Stimulated activated effector memory CD8-positive, alpha-beta T cell treated with anti-CD3 and anti-CD28 coated beads, Interleukin-12 subunit alpha, Interleukin-12 subunit beta, amount 100 ng/mL, for 72 hours (primary cell): Measurements from ENCODE around the gene FAM151A.

Source experiments
- ATAC-seq: fragments of 150-1000 bp; cut with Tn5 transposase; 2 replicates; pipeline ENCODE4 v1.10.0; 2021
- DNase-seq, 2 donors: peaks; one replicate each; pipeline ENCODE4 v3.0.0; 2021 to 2022; ENCODE audit warnings: low spot score in 2 of 2
- H3K27ac Mint-ChIP-seq: one replicate; pipeline ENCODE4 v1.8.0; 2022; ENCODE audit warnings: mild to moderate bottlenecking, mixed read lengths
- H3K36me3 Mint-ChIP-seq: one replicate; pipeline ENCODE4 v1.8.0; 2022; ENCODE audit warnings: mild to moderate bottlenecking, mixed read lengths
- H3K4me1 Mint-ChIP-seq: one replicate; pipeline ENCODE4 v1.8.0; 2022; ENCODE audit warnings: mixed read lengths
- H3K4me3 Mint-ChIP-seq: one replicate; pipeline ENCODE4 v1.8.0; 2022; ENCODE audit warnings: mild to moderate bottlenecking, mixed read lengths
- H3K9me3 Mint-ChIP-seq: one replicate; pipeline ENCODE4 v1.8.0; 2022; ENCODE audit warnings: mixed read lengths

FAM151A gene

GRCh38 chr1:54610601-54611580 is 12.4 kb downstream of the FAM151A start:
- ATAC-seq (no peak), DNase-seq (no peak)
- Mint-ChIP-seq H3K27ac (no peak overlapping the region), H3K9me3 (no peaks in the 10 kb centered on the region), H3K36me3 (no peaks in the 10 kb centered on the region), H3K4me3 (no peak overlapping the region), H3K4me1 (no peaks in the 10 kb centered on the region)

- H3K4me1 Mint-ChIP-seq: peaks cover 4% of the 10 kb centered on the region
- DNase-seq: no peak
- H3K9me3 Mint-ChIP-seq: no peaks in the 10 kb centered on the region
- H3K27ac Mint-ChIP-seq: no peak overlapping the region
- no peaks in the 10 kb centered on the region for H3K36me3 Mint-ChIP-seq
- ATAC-seq: no peak
- no peak overlapping the region for H3K4me3 Mint-ChIP-seq
Observed at GRCh38 chr1:54610048-54610447, 13.3 kb downstream of the FAM151A start.

GRCh38 chr1:54609301-54609921 is 13.9 kb downstream of the FAM151A start:
- no peaks in the 10 kb centered on the region for H3K36me3 Mint-ChIP-seq
- H3K4me3 Mint-ChIP-seq: no peak overlapping the region
- H3K4me1 Mint-ChIP-seq: peaks cover 11% of the 10 kb centered on the region
- DNase-seq: no peak
- H3K9me3 Mint-ChIP-seq: no peaks in the 10 kb centered on the region
- H3K27ac Mint-ChIP-seq: no peak overlapping the region
- no peak for ATAC-seq

GRCh38 chr1:54608566-54609230 is 14.6 kb downstream of the FAM151A start:
- Mint-ChIP-seq H3K9me3 (no peaks in the 10 kb centered on the region), H3K36me3 (no peaks in the 10 kb centered on the region), H3K4me1 (peaks cover 13% of the 10 kb centered on the region), H3K27ac (no peak overlapping the region), H3K4me3 (no peak overlapping the region)
- ATAC-seq: no peak
- no peak for DNase-seq

GRCh38 chr1:54607821-54608565 is 15.3 kb downstream of the FAM151A start:
- H3K27ac Mint-ChIP-seq: no peak overlapping the region
- DNase-seq: no peak
- no peak for ATAC-seq

GRCh38 chr1:54606990-54607325 is 16.4 kb downstream of the FAM151A start:
- H3K36me3 Mint-ChIP-seq: no peaks in the 10 kb centered on the region
- H3K27ac Mint-ChIP-seq: no peak overlapping the region
- ATAC-seq: no peak
- no peak for DNase-seq
- no peak overlapping the region for H3K4me3 Mint-ChIP-seq
- H3K9me3 Mint-ChIP-seq: no peaks in the 10 kb centered on the region
- H3K4me1 Mint-ChIP-seq: peaks cover 13% of the 10 kb centered on the region

More at GRCh38 chr1:54607821-54608565, 15.3 kb downstream of the FAM151A start:
- Mint-ChIP-seq H3K4me3 (no peak overlapping the region), H3K4me1 (peaks cover 13% of the 10 kb centered on the region), H3K9me3 (no peaks in the 10 kb centered on the region), H3K36me3 (no peaks in the 10 kb centered on the region)

GRCh38 chr1:54606096-54606989 is 17.0 kb downstream of the FAM151A start:
- DNase-seq (no peak), ATAC-seq (no peak)
- peak overlapping the region; percentile 8 for H3K27ac Mint-ChIP-seq
- no peak overlapping the region for H3K4me3 Mint-ChIP-seq
- H3K4me1 Mint-ChIP-seq: peaks cover 13% of the 10 kb centered on the region
- H3K9me3 Mint-ChIP-seq: no peaks in the 10 kb centered on the region
- H3K36me3 Mint-ChIP-seq: no peaks in the 10 kb centered on the region

GRCh38 chr1:54604572-54605370 is 18.6 kb downstream of the FAM151A start:
- no peaks in the 10 kb centered on the region for H3K9me3 Mint-ChIP-seq
- no peaks in the 10 kb centered on the region for H3K36me3 Mint-ChIP-seq
- ATAC-seq (peak; percentile 69), DNase-seq (peak in 1 of 2 donors; percentile 2)
- no peak overlapping the region for H3K4me3 Mint-ChIP-seq
- H3K4me1 Mint-ChIP-seq: peaks cover 13% of the 10 kb centered on the region
- peak overlapping the region; percentile 78 for H3K27ac Mint-ChIP-seq

GRCh38 chr1:54604051-54604450 is 19.3 kb downstream of the FAM151A start:
- no peak for ATAC-seq
- peaks cover 13% of the 10 kb centered on the region for H3K4me1 Mint-ChIP-seq
- H3K27ac Mint-ChIP-seq: peak overlapping the region; percentile 78
- no peaks in the 10 kb centered on the region for H3K36me3 Mint-ChIP-seq
- DNase-seq: no peak
- H3K9me3 Mint-ChIP-seq: no peaks in the 10 kb centered on the region
- H3K4me3 Mint-ChIP-seq: no peak overlapping the region

- Mint-ChIP-seq H3K4me1 (peaks cover 13% of the 10 kb centered on the region), H3K36me3 (no peaks in the 10 kb centered on the region), H3K4me3 (no peak overlapping the region), H3K9me3 (no peaks in the 10 kb centered on the region), H3K27ac (no peak overlapping the region)
- ATAC-seq (no peak), DNase-seq (no peak)
Observed at GRCh38 chr1:54603241-54603640, 20.1 kb downstream of the FAM151A start.

GRCh38 chr1:54602554-54602953 is 20.8 kb downstream of the FAM151A start:
- ATAC-seq: no peak
- peaks cover 13% of the 10 kb centered on the region for H3K4me1 Mint-ChIP-seq
- H3K36me3 Mint-ChIP-seq: no peaks in the 10 kb centered on the region
- H3K9me3 Mint-ChIP-seq: no peaks in the 10 kb centered on the region
- H3K27ac Mint-ChIP-seq: no peak overlapping the region
- DNase-seq: no peak
- no peak overlapping the region for H3K4me3 Mint-ChIP-seq

GRCh38 chr1:54601730-54602129 is 21.6 kb downstream of the FAM151A start:
- H3K4me3 Mint-ChIP-seq: no peak overlapping the region
- no peak for ATAC-seq
- H3K27ac Mint-ChIP-seq: no peak overlapping the region

GRCh38 chr1:54600947-54601721 is 22.2 kb downstream of the FAM151A start:
- Mint-ChIP-seq H3K4me3 (no peak overlapping the region), H3K9me3 (no peaks in the 10 kb centered on the region), H3K36me3 (no peaks in the 10 kb centered on the region), H3K4me1 (peaks cover 13% of the 10 kb centered on the region), H3K27ac (no peak overlapping the region)
- DNase-seq: no peak
- ATAC-seq: no peak

More at GRCh38 chr1:54601730-54602129, 21.6 kb downstream of the FAM151A start:
- H3K9me3 Mint-ChIP-seq: no peaks in the 10 kb centered on the region
- no peaks in the 10 kb centered on the region for H3K36me3 Mint-ChIP-seq
- peaks cover 13% of the 10 kb centered on the region for H3K4me1 Mint-ChIP-seq
- DNase-seq: no peak
